GM11168 (cell line): ENCODE data around the gene AHRR.
"Not testable (repeated sequence)": the region's sequence is repeated elsewhere in the genome, so short reads cannot be mapped to it uniquely, and the experiment has no call there.

Source experiments
- in situ Hi-C: fragments of 300-500 bp; cut with MboI; formaldehyde crosslinking; loops from one replicate; pipeline ENCODE4 v1.12.0; 2022; ENCODE audit warnings: low sequenced_read_pairs; ENCODE audit not compliant: unreplicated experiment

Gene AHRR

DNA sequence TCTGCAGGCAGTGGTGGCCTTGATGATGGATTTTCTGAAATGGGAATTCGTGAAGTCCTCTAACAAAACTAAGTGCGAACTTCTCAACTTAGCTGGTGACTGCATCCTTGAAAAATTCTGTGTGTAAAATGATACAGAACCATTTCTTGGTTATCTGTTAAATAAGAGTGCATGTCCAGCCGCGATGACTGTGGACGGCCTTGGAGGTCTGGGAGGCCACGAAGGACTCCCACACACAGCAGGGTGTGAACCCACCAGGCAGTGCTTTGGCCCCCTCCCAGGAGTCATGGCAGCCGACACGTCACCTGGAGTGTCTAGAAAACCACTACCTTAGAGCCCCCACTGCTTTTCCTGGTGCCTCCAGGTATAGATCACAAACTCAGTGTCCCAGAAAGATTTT is 17.8 kb upstream of the AHRR start:
- in situ Hi-C loops: not testable (repeated sequence)

DNA sequence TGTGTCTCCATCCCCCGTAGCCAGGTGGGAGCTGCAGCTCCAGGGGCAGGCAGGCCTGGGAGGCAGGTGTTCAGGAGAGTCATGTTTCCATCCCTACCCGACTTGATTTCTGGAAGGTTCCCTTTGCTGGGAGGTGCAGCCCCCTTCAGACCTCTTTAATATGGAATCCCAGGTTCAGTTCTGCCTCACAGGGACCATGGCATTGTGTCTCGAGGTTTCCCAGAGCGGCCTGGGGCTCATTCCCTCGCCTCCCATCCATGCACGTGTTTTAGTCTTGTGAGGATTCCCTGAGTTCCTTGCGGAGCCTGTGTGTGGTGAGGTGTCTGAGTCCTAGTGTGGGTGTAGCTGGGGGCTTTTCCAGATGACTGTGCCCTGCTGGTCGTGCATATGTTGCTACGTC is 16.5 kb upstream of the AHRR start:
- in situ Hi-C loops: no loop called here

GRCh38 chr5:305459-305858 is 16.1 kb upstream of the AHRR start:
- in situ Hi-C loops: no loop called here

DNA sequence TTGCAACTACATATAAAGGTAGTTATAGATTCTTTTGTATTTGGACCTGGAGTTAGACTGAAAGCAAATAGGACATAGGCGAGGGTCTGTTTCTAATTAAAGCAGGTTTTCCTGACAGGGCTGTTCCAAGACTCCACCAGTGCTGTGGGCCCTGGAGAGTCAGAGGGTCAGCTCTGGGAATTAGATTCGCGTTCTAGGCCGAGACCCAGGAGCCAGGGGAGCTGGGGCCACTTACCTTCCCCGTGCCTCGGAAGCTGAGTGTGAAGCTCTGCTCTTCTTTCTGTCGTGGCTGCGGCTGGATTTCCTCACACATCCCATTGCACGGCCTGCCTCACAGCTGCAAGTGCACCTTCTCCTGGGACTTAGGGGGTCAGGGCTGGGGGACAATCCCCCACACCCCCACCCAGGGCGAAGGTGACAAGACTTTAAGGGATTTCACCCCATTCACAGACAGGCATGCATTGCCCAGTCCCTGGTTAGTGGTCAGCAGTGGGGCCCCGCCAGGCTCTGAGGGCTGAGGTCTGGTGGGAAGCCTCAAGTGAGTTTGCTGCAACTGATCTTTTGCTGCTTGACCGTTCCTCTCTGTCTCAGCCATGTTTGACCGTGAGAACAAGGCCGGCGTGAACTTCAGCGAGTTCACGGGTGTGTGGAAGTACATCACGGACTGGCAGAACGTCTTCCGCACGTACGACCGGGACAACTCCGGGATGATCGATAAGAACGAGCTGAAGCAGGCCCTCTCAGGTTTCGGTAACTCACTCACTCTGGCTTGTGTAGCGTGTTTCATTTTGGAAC is 15.3 kb upstream of the AHRR start:
- in situ Hi-C loops: no loop called here

DNA sequence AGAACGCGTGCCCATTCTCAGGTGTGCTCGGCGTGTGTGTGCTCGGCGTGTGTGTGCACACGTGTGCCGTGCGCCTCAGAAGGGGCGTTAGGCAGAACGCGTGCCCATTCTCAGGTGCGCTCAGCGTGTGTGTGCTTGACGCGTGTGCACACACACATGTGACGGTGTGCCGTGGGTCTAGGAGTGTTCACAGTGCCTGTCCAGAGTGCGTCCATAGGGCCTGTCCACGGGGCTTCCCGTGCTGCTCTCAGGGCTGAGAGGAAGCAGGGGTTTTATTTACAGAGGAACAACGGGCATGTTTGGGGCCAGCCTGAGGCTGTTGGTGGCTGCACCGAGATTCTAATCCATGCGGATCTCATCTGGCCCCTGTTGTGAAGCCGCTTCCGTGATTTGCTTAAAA is 14.2 kb upstream of the AHRR start:
- in situ Hi-C loops: no loop called here

GRCh38 chr5:307794-308579 is 13.5 kb upstream of the AHRR start:
- in situ Hi-C loops: no loop called here

DNA sequence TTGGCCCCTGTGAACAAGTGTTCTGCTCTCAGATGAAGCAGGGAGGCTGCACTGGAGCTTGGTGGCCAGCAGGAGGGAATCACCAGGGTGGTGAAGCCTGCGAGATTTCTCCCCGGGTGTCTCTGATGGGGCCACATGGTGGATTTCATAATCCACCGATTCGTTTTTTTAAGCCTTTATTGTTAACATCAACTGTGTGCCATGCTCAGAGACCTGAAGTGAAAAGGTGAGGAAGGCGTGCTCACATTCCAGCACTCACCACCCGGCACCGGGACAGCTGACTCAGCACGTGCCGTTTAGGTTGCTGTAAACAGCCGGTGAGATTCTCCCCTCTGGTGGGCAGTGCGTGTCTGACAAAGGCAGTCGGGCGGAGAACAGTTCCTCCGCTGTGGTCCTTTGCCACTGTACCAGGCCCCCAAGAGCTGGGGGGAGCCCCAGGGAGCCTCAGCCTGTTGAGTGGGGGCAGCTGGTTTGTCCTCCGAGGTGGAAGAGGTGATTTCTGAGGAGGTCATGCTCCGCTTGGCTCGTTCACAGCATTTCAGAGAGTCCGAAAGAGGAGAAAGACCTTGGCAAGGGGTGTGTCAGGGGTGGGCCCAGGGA is 12.7 kb upstream of the AHRR start:
- in situ Hi-C loops: no loop called here

- in situ Hi-C loops: loop anchor here (10.0 kb wide), 1 partner anchor 125 kb away; no protein-coding TSS in a partner anchor
Measured at GRCh38 chr5:309831-310230, 11.7 kb upstream of the AHRR start.

GRCh38 chr5:310516-310915 is 11.0 kb upstream of the AHRR start:
- in situ Hi-C loops: loop anchor here (10.0 kb wide), 1 partner anchor 124 kb away; no protein-coding TSS in a partner anchor

DNA sequence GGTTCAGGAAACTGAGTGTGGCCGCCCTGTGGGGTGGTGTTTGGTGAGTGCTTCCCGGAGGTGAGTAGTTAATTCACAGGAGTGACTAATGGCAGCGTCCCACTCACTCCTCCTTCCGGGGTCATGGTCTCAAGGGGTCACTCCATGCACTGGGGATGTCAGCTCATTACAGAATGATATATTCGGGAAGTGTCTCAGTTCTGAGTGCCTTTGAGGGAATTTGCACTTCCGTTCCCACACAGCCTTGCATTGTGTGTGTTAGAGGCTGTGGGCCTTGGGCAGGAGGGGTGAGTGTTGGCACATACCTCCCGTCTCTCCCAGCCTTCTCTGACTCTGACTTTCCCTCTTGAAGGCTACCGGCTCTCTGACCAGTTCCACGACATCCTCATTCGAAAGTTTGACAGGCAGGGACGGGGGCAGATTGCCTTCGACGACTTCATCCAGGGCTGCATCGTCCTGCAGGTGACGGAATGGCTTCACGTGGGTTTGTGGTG is 10.5 kb upstream of the AHRR start:
- in situ Hi-C loops: loop anchor here (10.0 kb wide), 1 partner anchor 124 kb away; no protein-coding TSS in a partner anchor

GRCh38 chr5:311963-312362 is 9.6 kb upstream of the AHRR start:
- in situ Hi-C loops: loop anchor here (10.0 kb wide), 1 partner anchor 123 kb away; no protein-coding TSS in a partner anchor

DNA sequence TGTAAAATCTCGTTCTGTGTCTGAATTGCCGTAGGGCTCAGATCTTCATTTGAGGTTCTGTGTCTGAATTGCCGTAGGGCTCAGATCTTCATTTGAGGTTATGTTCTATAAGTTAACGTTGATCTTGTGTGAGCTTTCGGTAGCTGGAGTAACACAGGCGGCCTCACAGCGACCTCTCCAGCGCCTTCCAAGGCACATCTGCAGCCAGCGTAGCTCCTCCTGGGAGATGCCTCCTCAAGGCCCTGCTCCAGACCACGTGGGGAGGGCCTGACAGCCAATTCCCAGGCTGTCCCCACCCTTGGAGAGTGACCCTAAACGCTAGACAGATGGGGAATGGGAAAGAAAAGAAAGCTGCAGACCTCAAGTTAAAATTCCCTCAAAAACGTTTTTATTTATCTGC is 8.7 kb upstream of the AHRR start:
- in situ Hi-C loops: loop anchor here (10.0 kb wide), 1 partner anchor 122 kb away; no protein-coding TSS in a partner anchor

GRCh38 chr5:313265-313664 is 8.2 kb upstream of the AHRR start:
- in situ Hi-C loops: loop anchor here (10.0 kb wide), 1 partner anchor 122 kb away; no protein-coding TSS in a partner anchor

GRCh38 chr5:313806-314376 is 7.6 kb upstream of the AHRR start:
- in situ Hi-C loops: loop anchor here (10.0 kb wide), 1 partner anchor 121 kb away; no protein-coding TSS in a partner anchor

DNA sequence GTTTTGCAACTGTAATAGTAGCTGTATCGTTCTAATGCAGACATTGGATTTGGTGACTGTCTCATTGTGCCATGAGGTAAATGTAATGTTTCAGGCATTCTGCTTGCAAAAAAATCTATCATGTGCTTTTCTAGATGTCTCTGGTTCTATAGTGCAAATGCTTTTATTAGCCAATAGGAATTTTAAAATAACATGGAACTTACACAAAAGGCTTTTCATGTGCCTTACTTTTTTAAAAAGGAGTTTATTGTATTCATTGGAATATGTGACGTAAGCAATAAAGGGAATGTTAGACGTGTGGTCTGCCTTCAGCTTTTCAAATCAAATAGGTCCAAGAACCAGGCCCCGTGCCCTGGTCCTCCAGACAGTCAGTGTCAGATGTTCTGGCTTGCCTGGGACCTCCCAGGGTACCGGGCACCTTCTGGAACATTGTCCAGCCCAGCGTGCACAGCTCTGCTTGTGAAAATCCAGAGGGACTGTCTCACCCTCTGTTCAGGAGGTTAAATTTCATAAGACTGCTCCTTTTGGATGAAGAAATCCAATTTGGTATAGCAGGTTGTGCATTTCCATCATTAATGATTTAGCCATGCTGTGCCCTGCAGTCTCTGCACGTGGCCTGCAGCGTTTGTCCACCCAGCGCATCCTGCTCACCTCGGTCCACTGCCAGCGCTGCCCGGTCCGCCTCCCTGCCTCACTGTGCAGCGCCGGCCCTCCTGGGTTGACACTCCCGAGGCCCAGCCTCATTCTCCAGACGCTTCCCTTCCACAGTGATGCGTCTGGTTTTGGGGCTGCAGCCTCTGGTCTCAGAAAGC is 6.6 kb upstream of the AHRR start:
- in situ Hi-C loops: loop anchor here (10.0 kb wide), 1 partner anchor 120 kb away; no protein-coding TSS in a partner anchor

- in situ Hi-C loops: loop anchor here (10.0 kb wide), 1 partner anchor 119 kb away; no protein-coding TSS in a partner anchor
Measured at GRCh38 chr5:315488-316209, 5.9 kb upstream of the AHRR start.

- in situ Hi-C loops: loop anchor here (10.0 kb wide), 1 partner anchor 118 kb away; no protein-coding TSS in a partner anchor
Measured at GRCh38 chr5:316210-317085, 5.1 kb upstream of the AHRR start.
